GM23338 (cell line): ENCODE data around the gene GTPBP10. TPM values are rescaled to one million over a fixed set of nuclear protein-coding genes. Genes with fewer than 3 reads are reported as not detected.

Experiments used
- ATAC-seq: fragments of 200-7000 bp; cut with Tn5 transposase; 3 replicates; pipeline ENCODE4 v1.9.1; 2020
- DNase-seq: peaks from one replicate; pipeline ENCODE4 v3.0.0-alpha.2; 2015; ENCODE audit warnings: low spot score
- H2AFZ ChIP-seq: fragments of 200-600 bp; sonication (generic); 2 replicates; pipeline ENCODE4 v1.8.0; 2016; ENCODE audit warnings: antibody characterized with exemption, mild to moderate bottlenecking, moderate library complexity
- H3F3A ChIP-seq: fragments of 200-600 bp; sonication (generic); replicated peaks from 2 replicates; pipeline ENCODE4 v1.8.0; 2017; ENCODE audit warnings: antibody characterized with exemption, mixed run types, low read depth
- H3K27ac ChIP-seq: fragments of 200-600 bp; sonication (generic); 2 replicates; pipeline ENCODE4 v1.6.1; 2016; ENCODE audit warnings: low read depth
- H3K27me3 ChIP-seq: fragments of 200-600 bp; sonication (generic); 2 replicates; pipeline ENCODE4 v1.8.0; 2016; ENCODE audit warnings: mild to moderate bottlenecking, mixed run types, moderate library complexity; ENCODE audit not compliant: insufficient read depth
- H3K36me3 ChIP-seq: fragments of 200-600 bp; sonication (generic); 2 replicates; pipeline ENCODE4 v1.8.0; 2016; ENCODE audit warnings: mild to moderate bottlenecking; ENCODE audit not compliant: insufficient read depth
- H3K4me1 ChIP-seq: fragments of 200-600 bp; sonication (generic); 2 replicates; pipeline ENCODE4 v1.8.0; 2016; ENCODE audit warnings: mild to moderate bottlenecking, moderate library complexity; ENCODE audit not compliant: insufficient read depth
- H3K4me2 ChIP-seq: fragments of 200-600 bp; sonication (generic); 2 replicates; pipeline ENCODE4 v1.7.1; 2017; ENCODE audit warnings: mixed run types
- H3K4me3 ChIP-seq: fragments of 200-600 bp; sonication (generic); 2 replicates; pipeline ENCODE4 v1.6.1; 2016; ENCODE audit warnings: mixed run types
- H3K79me2 ChIP-seq: fragments of 200-600 bp; sonication (generic); replicated peaks from 2 replicates; pipeline ENCODE4 v1.8.0; 2017; ENCODE audit warnings: mild to moderate bottlenecking; ENCODE audit not compliant: insufficient read depth
- H3K9me2 ChIP-seq: fragments of 200-600 bp; sonication (generic); 2 replicates; pipeline ENCODE4 v1.8.0; 2017; ENCODE audit not compliant: insufficient read depth
- H4K20me1 ChIP-seq: fragments of 200-600 bp; sonication (generic); replicated peaks from 2 replicates; pipeline ENCODE4 v1.8.0; 2017; ENCODE audit warnings: mild to moderate bottlenecking; ENCODE audit not compliant: insufficient read depth
- H3K27ac Mint-ChIP-seq: 2 replicates; pipeline ENCODE4 v1.8.0; 2020; ENCODE audit warnings: inconsistent platforms, mild to moderate bottlenecking, moderate library complexity, mixed read lengths
- H3K27me3 Mint-ChIP-seq: 3 replicates; pipeline ENCODE4 v1.8.0; 2022; ENCODE audit warnings: low read depth, mild to moderate bottlenecking, moderate library complexity, mixed read lengths, inconsistent platforms; ENCODE audit not compliant: insufficient read depth, poor library complexity
- H3K36me3 Mint-ChIP-seq: 3 replicates; pipeline ENCODE4 v1.8.0; 2021; ENCODE audit warnings: low read depth, mild to moderate bottlenecking, inconsistent platforms, moderate library complexity, mixed read lengths
- H3K4me1 Mint-ChIP-seq: 3 replicates; pipeline ENCODE4 v1.8.0; 2020; ENCODE audit warnings: mild to moderate bottlenecking, inconsistent platforms, mixed read lengths
- H3K4me3 Mint-ChIP-seq: 3 replicates; pipeline ENCODE4 v1.8.0; 2021; ENCODE audit warnings: moderate library complexity, mild to moderate bottlenecking, inconsistent platforms, mixed read lengths
- H3K9me3 Mint-ChIP-seq: 3 replicates; pipeline ENCODE4 v1.8.0; 2020; ENCODE audit warnings: moderate library complexity, mild to moderate bottlenecking, inconsistent platforms, mixed read lengths
- EZH2phosphoT487 ChIP-seq: fragments of 200-600 bp; sonication (generic); IDR thresholded peaks from one replicate; pipeline ENCODE4 v1.8.1; 2018; ENCODE audit warnings: antibody characterized with exemption; ENCODE audit not compliant: unreplicated experiment
- NANOG ChIP-seq: IDR thresholded peaks from 2 replicates; pipeline ENCODE4 v1.6.1; 2016; ENCODE audit warnings: antibody characterized with exemption, borderline replicate concordance
- ZNF114 ChIP-seq: fragments of 250-450 bp; sonication (Bioruptor Pico); IDR thresholded peaks from 2 replicates; pipeline ENCODE4 v1.5.0; 2020; ENCODE audit warnings: mild to moderate bottlenecking, moderate library complexity
- ZNF331 ChIP-seq: fragments of 250-450 bp; sonication (Bioruptor Pico); IDR thresholded peaks from 2 replicates; pipeline ENCODE4 v1.5.0; 2020; ENCODE audit warnings: low read depth, mild to moderate bottlenecking, moderate library complexity
- ZNF462 ChIP-seq: fragments of 250-450 bp; sonication (Bioruptor Pico); IDR thresholded peaks from 2 replicates; pipeline ENCODE4 v1.5.0; 2020; ENCODE audit warnings: mild to moderate bottlenecking, moderate library complexity
- polyA plus RNA-seq: library from polyadenylated mRNA; unstranded; fragments of >200 nt; fragmentation: Nextera tagmentation; extraction: Ambion mirVana; gene quantifications from 2 replicates; pipeline ENCODE4 v1.2.1, GENCODE V29; 2016
- total RNA-seq: library from RNA; depleted of rRNA; stranded (reverse); fragments of >200 nt; shearing (Covaris generic); gene quantifications from 2 replicates; pipeline ENCODE4 v1.2.3, GENCODE V29; 2014
- TF ChIP-seq, protein P1 (sequence below): IDR thresholded peaks from one replicate; pipeline ENCODE4 v1.6.1; 2018; ENCODE audit warnings: antibody characterized with exemption; ENCODE audit not compliant: unreplicated experiment
- TF ChIP-seq, protein P2 (sequence below), 2 experiments: fragments of 200-600 bp in 1 of 2; sonication (generic) in 1 of 2; conservative IDR thresholded peaks; 2 replicates each; pipeline versions ENCODE4 v1.5.1 to v1.6.1; 2016 to 2017; ENCODE audit warnings: antibody characterized with exemption in 2 of 2, low read depth in 2 of 2, mild to moderate bottlenecking in 2 of 2, moderate library complexity in 1 of 2

The GTPBP10 gene
- total and polyA plus RNA-seq, 2 experiments from 2014 or later: 15.1 to 23.0 TPM

GRCh38 chr7:90346336-90347125 lies at the start of gene GTPBP10 (continued):
- no peak for TF ChIP-seq ZNF462 (CRISPR knock-in tag)

DNA sequence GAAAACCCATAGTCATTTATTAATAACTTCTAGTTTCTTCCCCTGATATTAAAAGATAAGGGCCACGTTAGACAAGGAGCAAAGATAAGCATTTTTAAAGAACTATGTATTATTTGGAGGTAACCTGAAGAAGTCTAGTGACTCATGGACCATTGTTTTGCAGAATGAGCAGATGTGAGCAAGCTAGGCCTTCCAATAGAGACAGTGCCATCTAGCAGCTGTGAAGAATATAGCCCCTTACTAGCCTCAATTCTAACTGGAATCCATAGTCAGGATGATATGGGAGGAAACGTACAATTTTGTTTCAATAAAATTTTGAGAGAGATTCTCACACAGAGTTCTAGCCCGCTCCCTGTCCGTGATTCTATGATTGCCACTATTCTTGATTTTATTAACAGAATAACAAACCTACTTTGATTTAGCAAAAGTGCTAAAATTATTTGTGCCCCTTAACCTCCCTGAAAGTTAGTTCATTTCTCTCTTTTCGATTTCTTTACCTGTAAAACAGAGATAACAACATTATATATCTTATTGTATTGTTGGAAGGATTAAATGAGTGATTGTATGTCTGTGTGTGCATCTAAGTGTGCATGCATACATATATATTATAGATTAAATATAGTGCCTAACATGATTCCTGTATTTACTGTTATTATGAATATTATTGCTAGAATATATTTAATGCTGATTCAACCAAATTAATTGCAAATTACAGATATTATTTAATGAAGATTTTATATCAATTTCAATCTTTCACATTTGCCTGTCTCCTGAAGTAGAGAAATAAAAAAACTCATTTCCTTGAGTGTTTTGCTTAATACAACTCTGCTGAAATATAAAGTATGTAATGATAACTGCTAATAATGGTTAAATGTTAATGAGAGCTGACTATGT lies 48.1 kb upstream of the GTPBP10 start:
- H3K4me1 Mint-ChIP-seq: peaks cover 7% of the 10 kb centered on the region
- H3K27me3 Mint-ChIP-seq: no peaks in the 10 kb centered on the region
- Histone ChIP-seq H3K36me3 (no peaks in the 10 kb centered on the region), H3K27me3 (no peaks in the 10 kb centered on the region), H2AFZ (no peak overlapping the region), H3K79me2 (no peaks in the 10 kb centered on the region), H3K4me3 (no peak overlapping the region), H3K9me2 (no peaks in the 10 kb centered on the region), H3K4me1 (no peaks in the 10 kb centered on the region), H3F3A (no peaks in the 10 kb centered on the region), H3K27ac (no peak overlapping the region), H4K20me1 (no peaks in the 10 kb centered on the region), H3K4me2 (no peak overlapping the region)
- ATAC-seq (peak; percentile 84), DNase-seq (peak; percentile 60)
- H3K9me3 Mint-ChIP-seq: peaks cover 10% of the 10 kb centered on the region
- H3K36me3 Mint-ChIP-seq: peaks cover 13% of the 10 kb centered on the region
- no peak overlapping the region for H3K27ac Mint-ChIP-seq
- no peak overlapping the region for H3K4me3 Mint-ChIP-seq
- TF ChIP-seq, protein P1, sequence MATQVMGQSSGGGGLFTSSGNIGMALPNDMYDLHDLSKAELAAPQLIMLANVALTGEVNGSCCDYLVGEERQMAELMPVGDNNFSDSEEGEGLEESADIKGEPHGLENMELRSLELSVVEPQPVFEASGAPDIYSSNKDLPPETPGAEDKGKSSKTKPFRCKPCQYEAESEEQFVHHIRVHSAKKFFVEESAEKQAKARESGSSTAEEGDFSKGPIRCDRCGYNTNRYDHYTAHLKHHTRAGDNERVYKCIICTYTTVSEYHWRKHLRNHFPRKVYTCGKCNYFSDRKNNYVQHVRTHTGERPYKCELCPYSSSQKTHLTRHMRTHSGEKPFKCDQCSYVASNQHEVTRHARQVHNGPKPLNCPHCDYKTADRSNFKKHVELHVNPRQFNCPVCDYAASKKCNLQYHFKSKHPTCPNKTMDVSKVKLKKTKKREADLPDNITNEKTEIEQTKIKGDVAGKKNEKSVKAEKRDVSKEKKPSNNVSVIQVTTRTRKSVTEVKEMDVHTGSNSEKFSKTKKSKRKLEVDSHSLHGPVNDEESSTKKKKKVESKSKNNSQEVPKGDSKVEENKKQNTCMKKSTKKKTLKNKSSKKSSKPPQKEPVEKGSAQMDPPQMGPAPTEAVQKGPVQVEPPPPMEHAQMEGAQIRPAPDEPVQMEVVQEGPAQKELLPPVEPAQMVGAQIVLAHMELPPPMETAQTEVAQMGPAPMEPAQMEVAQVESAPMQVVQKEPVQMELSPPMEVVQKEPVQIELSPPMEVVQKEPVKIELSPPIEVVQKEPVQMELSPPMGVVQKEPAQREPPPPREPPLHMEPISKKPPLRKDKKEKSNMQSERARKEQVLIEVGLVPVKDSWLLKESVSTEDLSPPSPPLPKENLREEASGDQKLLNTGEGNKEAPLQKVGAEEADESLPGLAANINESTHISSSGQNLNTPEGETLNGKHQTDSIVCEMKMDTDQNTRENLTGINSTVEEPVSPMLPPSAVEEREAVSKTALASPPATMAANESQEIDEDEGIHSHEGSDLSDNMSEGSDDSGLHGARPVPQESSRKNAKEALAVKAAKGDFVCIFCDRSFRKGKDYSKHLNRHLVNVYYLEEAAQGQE: no peak
- TF ChIP-seq NANOG (no peak), ZNF114 (CRISPR knock-in tag) (no peak), EZH2phosphoT487 (no peak), ZNF331 (no peak)
- TF ChIP-seq, protein P2, sequence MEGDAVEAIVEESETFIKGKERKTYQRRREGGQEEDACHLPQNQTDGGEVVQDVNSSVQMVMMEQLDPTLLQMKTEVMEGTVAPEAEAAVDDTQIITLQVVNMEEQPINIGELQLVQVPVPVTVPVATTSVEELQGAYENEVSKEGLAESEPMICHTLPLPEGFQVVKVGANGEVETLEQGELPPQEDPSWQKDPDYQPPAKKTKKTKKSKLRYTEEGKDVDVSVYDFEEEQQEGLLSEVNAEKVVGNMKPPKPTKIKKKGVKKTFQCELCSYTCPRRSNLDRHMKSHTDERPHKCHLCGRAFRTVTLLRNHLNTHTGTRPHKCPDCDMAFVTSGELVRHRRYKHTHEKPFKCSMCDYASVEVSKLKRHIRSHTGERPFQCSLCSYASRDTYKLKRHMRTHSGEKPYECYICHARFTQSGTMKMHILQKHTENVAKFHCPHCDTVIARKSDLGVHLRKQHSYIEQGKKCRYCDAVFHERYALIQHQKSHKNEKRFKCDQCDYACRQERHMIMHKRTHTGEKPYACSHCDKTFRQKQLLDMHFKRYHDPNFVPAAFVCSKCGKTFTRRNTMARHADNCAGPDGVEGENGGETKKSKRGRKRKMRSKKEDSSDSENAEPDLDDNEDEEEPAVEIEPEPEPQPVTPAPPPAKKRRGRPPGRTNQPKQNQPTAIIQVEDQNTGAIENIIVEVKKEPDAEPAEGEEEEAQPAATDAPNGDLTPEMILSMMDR (conservative IDR thresholded peaks at IDR 0.05; ENCODE audit: low read depth in 2 of 2): peak; percentile 57 to 70
